Myometrial cell (primary cell): Measurements from ENCODE around the gene CARNS1. TPM values are rescaled to one million over a fixed set of nuclear protein-coding genes. Genes with fewer than 3 reads are reported as not detected.

Source experiments
- total RNA-seq: library from RNA; depleted of rRNA; stranded (reverse); fragments of >200 nt; gene quantifications from 2 replicates; pipeline ENCODE4 v1.2.3, GENCODE V29; 2015

The CARNS1 gene
- total RNA-seq, result 0.86 TPM in 1 of 2 replicates, not detected in the other

DNA sequence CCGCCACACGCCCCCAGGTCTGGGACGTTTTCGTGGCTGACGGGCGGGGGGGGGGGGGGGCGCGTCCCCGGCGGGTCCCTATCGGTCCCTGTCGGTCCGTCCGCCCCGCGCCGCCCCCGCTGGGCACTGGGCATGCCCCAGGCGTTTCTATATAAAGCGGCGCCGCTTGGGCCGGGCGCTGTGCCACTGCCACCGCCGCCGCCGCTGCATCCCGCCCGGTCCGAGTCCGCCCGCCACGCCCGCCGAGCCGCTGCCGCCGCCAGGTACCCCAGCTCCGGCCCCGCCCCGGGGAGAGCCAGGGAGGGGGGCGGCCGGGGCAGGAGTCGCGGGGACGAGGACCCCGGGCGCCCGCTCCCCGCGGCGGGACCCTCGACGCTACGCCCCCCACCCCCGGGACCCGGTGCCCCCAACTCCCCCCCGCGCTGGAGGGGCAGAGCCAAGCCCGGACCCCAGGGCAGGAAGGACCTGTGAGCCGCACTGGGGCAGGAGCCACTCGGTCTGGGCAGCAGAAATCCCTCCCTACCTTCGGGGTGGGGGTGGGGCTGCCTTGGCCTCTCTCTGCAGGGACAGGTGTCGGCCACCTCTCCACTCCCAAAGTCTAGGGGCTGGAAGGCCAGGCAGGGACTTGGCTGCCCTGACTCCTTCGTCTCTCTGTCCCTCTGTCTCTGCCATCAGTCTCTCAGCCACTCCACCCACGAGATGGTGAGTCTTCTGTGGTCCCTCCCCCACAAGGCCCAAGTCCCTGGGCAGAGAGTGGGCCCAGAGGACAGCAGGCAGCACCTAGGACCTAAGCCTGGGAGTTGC lies at the start of gene CARNS1:
TSS of gene CARNS1 (plus strand) at position 178 of the 804 bp plus-strand sequence. CDS start at position 700, 522 bp downstream.

GRCh38 chr11:67372993-67373647 lies 42.4 kb upstream of the CARNS1 start, which contains the start of gene CLCF1:
CLCF1 (minus strand) TSS chr11:67373598; CDS start chr11:67373539, 59 bp downstream.

GRCh38 chr11:67391304-67392182 lies 23.9 kb upstream of the CARNS1 start, which contains the start of gene RAD9A:
RAD9A (plus strand) TSS chr11:67391986; CDS start chr11:67392045, 59 bp downstream.

DNA sequence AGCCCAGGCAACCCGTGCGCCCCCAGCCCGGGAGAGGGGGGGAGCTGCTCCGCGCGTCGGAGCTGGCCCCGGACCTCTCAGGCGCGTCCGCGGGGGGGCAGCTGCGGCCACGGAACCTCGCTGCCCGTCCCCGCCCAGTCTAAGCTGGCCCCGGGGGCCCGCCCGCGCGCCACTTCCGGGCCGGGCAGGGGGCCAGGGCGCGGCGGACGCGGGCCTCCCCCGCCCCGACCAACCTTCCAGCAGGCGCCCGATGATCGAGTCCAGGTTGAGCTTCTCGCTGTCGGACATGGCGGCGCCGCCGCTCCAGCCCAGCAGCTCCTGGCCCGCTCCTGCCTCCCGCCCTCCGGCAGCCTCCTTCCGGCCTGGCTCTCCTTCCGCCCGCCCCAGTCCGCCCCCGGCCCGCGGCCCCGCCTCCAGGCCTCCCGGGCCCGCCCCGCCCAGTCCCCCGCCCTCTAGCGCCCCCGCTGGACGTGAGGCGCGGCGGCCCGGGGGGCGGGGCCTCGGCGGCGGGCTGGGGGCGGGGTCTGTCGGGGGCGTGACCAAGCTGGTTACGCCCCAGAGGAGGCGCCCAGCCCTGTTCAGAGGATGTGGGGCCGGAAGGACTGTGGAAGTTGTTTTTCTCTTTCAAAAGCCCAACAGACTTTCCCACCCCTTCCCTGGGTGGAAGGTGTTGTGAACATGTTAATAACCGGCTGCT lies 13.8 kb upstream of the CARNS1 start, which contains the start of gene PPP1CA:
TSS of gene PPP1CA (minus strand) at position 364 of the 697 bp plus-strand sequence. CDS start at position 288, 76 bp downstream.

DNA sequence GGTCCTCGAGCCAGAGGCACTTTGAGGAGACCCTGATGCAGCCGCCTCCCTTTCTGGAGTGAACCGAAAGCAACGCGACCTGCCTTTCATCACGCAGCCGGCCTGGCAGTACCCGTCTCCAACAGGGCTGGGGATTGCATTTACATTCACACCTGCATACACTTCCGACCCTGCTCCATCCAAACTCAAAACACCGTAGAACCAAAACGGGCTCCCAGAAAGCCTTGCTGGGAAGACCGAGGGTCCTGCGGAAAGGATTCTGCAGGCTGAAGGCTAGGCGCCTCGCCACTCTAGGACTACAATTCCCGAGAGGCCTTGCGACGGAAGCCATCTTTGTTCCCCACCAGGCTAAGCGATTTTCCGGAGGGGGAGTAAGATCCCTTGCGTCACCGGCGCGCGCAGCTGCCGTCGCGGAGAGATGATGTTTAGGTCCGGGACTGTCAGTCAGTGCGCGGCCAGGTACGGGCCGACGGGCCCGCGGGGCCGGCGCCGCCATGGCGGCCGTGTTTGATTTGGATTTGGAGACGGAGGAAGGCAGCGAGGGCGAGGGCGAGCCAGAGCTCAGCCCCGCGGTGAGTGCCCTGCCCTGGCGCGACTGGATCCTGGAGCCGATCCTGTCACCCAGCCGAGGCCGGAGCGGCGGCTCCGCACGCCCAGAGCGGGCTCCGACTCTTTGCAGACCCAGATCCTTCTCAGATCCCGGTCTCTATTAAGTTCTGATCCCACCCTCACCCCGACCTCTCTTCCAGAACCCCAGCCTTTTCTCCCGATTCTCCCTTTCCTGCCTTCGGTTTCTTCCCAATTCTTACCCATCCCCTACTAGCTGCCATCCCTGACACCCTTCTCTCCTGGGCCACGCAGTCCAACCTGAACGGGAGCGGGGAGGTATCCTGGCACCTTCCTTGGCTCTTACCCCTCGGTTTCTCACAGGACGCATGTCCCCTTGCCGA lies 12.8 kb downstream of the CARNS1 start, which contains the start of gene RPS6KB2:
TSS of gene RPS6KB2 (plus strand) at position 443 of the 950 bp plus-strand sequence. CDS start at position 495, 52 bp downstream.

GRCh38 chr11:67437082-67437808 lies 21.8 kb downstream of the CARNS1 start, which contains the start of gene PTPRCAP:
PTPRCAP (minus strand) TSS chr11:67437682; CDS start chr11:67437619, 63 bp downstream.

DNA sequence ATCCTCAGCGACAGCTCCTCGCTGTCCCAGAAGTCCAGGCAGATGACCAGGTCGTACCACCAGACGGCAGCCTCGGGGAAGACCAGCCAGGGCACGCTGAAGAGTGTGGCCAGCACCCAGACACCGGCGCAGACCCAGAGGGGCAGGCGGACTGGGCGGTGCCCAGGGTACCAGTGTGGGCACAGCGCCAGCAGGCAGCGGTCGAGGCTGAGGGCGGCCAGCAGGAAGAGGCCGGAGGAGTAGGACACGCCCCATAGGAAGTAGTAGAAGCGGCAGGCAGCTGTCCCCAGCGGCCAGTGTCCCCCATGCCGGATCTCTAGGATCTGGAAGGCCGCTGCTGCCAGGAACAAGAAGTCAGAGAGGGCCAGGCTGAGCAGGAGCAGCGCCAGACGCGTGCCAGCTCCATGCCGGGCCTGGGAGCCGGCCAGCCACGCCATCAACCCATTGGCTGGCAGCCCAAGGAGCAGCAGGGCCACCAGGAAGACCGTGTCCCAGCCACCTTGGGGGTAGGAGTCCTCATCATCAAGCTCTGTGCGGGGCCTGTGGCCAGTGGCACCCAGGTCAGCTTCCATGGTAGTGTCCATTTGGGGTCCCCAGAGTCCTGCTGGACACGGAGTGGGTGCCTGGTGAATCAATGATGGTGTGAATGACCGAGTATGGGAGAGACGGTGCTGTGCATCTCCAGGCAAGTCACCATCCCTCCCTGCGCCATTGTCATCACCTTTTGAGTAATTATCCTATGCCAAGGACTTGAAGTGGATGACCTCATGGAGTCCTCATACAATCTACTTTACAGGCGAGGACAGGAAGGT lies 36.9 kb downstream of the CARNS1 start, which contains the start of gene GPR152:
TSS of gene GPR152 (minus strand) at position 589 of the 812 bp plus-strand sequence. CDS start at position 584, 5 bp downstream.

DNA sequence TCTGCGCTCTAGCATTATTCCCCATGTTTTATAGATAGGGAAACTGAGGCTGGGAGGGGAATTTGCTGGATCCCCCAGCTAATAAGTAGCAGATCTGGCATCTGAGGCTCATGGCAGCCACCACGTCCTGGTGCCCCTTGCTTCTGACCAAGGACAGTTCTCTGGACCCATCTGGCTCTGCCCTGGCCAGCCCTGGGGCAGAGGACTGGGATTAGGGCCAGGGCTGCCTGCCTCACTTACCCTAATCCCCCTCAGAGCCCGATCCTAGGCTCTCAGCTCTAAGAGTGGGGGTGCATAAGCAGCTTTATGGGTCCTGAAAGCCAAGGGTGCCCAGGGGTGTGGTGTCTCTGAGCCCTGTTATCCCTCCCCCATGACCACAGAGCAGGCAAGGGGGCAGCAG lies 39.6 kb downstream of the CARNS1 start, which contains the start of gene CABP4:
TSS of gene CABP4 (plus strand) at position 301 of the 400 bp plus-strand sequence. CDS start at position 371, 70 bp downstream.

DNA sequence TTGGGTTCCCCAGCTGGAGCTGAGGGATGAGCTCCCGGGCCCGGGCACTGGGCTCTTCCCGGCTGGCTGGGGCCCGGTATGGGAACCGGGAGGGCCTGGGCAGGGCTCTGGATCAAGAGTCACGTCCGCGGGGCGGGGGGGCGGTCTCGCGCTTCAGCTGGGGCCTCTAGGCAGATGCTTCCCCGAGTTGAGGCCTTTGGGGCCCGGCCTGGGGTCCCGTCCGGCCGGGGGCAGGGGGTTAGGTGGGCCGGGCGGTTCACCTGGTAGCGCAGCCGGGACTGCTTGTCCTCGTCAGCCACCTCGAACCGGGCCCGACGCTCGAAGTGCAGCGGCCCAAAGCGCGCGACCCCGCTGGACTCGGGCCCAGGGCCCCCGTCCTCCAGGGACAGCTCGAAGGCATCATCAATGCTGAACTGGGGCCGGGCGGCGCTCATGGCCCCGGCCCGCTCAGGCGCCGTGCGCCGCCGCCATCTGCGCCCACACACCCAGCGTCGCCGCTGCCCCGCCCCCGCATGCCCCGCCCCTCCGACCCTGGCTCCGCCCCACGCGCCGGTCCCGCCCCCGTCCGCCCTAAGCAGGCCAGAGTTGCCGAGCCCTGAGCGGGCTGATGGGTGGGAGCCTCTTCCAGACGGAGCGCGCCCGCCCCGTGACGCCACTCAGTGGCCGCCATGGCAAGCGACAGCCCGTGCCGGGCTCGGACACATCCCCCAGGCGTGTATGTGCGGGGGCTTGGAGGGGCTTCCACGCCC lies 53.5 kb downstream of the CARNS1 start, which contains the start of gene TMEM134:
TSS of gene TMEM134 (minus strand) at position 493 of the 749 bp plus-strand sequence. CDS start at position 434, 59 bp downstream.

Other genes with a start within 250 kb of the CARNS1 start
- gene GRK2, start 149.2 kb upstream of the CARNS1 start, total RNA-seq, result 39.5 and 46.4 TPM in 2 replicates
- 30.8 and 31.9 TPM in 2 replicates for gene ANKRD13D, start 126.4 kb upstream of the CARNS1 start, total RNA-seq
- gene SSH3, start 112.1 kb upstream of the CARNS1 start, total RNA-seq, result 11.5 and 16.7 TPM in 2 replicates
- 123 and 166 TPM in 2 replicates for gene POLD4, start 62.1 kb upstream of the CARNS1 start, total RNA-seq
- gene CLCF1, start 42.1 kb upstream of the CARNS1 start, total RNA-seq, result 6.3 and 11.2 TPM in 2 replicates
- gene RAD9A, start 23.7 kb upstream of the CARNS1 start, total RNA-seq, result 3.0 and 6.1 TPM in 2 replicates
- 306 and 335 TPM in 2 replicates for gene PPP1CA, start 13.8 kb upstream of the CARNS1 start, total RNA-seq
- not detected in 2 replicates for gene TBC1D10C, start 11.6 kb upstream of the CARNS1 start, total RNA-seq
- 64.0 and 77.3 TPM in 2 replicates for gene RPS6KB2, start 12.8 kb downstream of the CARNS1 start, total RNA-seq
- gene PTPRCAP, start 22.0 kb downstream of the CARNS1 start, total RNA-seq, result 0.89 TPM in 1 of 2 replicates, not detected in the other
- 109 and 128 TPM in 2 replicates for gene CORO1B, start 27.8 kb downstream of the CARNS1 start, total RNA-seq
- gene GPR152, start 37.1 kb downstream of the CARNS1 start, total RNA-seq, result not detected in 2 replicates
- gene CABP4, start 39.7 kb downstream of the CARNS1 start, total RNA-seq, result not detected in 2 replicates
- gene TMEM134, start 53.6 kb downstream of the CARNS1 start, total RNA-seq, result 27.4 and 56.9 TPM in 2 replicates
- 63.6 and 75.2 TPM in 2 replicates for gene AIP, start 67.3 kb downstream of the CARNS1 start, total RNA-seq
- 29.2 and 30.3 TPM in 2 replicates for gene PITPNM1, start 89.7 kb downstream of the CARNS1 start, total RNA-seq
- gene CDK2AP2, start 92.5 kb downstream of the CARNS1 start, total RNA-seq, result 41.2 and 48.4 TPM in 2 replicates
- not detected in 2 replicates for gene CABP2, start 107.8 kb downstream of the CARNS1 start, total RNA-seq
- 1,006 and 1,636 TPM in 2 replicates for gene GSTP1, start 168.1 kb downstream of the CARNS1 start, total RNA-seq
- 248 and 322 TPM in 2 replicates for gene NDUFV1, start 191.3 kb downstream of the CARNS1 start, total RNA-seq
- 13.6 and 14.1 TPM in 2 replicates for gene NUDT8, start 214.3 kb downstream of the CARNS1 start, total RNA-seq
- gene TBX10, start 224.1 kb downstream of the CARNS1 start, total RNA-seq, result not detected in 2 replicates
- 0.35 TPM in 1 of 2 replicates, not detected in the other for gene ACY3, start 235.1 kb downstream of the CARNS1 start, total RNA-seq